Raji (cell line): ENCODE measurements around the gene NLGN2.

Experiments
- POLR2A ChIP-seq: IDR thresholded peaks from 2 replicates; pipeline ENCODE4 v1.6.1; 2011; ENCODE audit warnings: low read depth, low read length, control low read depth; ENCODE audit not compliant: insufficient read depth

Gene NLGN2

GRCh38 chr17:7419819-7420610 is 12.4 kb downstream of the NLGN2 start, which contains the start of gene SPEM1:
Gene SPEM1 (plus strand): TSS chr17:7420324. CDS start chr17:7420385, 61 bp downstream.
- no peak for TF ChIP-seq POLR2A

- no peak for TF ChIP-seq POLR2A
Measured at GRCh38 chr17:7421186-7421585, 13.5 kb downstream of the NLGN2 start.

GRCh38 chr17:7423679-7424078 is 16.0 kb downstream of the NLGN2 start:
- TF ChIP-seq POLR2A: no peak

GRCh38 chr17:7425316-7425715 is 17.7 kb downstream of the NLGN2 start, which contains the start of gene SPEM2:
Gene SPEM2 (plus strand): TSS chr17:7425616. CDS start chr17:7425689, 73 bp downstream.
- no peak for TF ChIP-seq POLR2A

GRCh38 chr17:7425756-7426155 is 18.1 kb downstream of the NLGN2 start:
- TF ChIP-seq POLR2A: no peak

GRCh38 chr17:7426203-7426863 is 18.7 kb downstream of the NLGN2 start:
- no peak for TF ChIP-seq POLR2A

GRCh38 chr17:7426896-7427489 is 19.3 kb downstream of the NLGN2 start:
- TF ChIP-seq POLR2A: no peak

GRCh38 chr17:7427549-7427948 is 19.9 kb downstream of the NLGN2 start:
- no peak for TF ChIP-seq POLR2A

- no peak for TF ChIP-seq POLR2A
Measured at GRCh38 chr17:7428557-7428956, 20.9 kb downstream of the NLGN2 start, which contains the start of gene SPEM3. Gene SPEM3 (plus strand): TSS chr17:7428857. CDS start chr17:7428903, 46 bp downstream.

GRCh38 chr17:7429722-7430121 is 22.1 kb downstream of the NLGN2 start:
- no peak for TF ChIP-seq POLR2A

- TF ChIP-seq POLR2A: no peak
Measured at GRCh38 chr17:7431231-7431630, 23.6 kb downstream of the NLGN2 start.

GRCh38 chr17:7432296-7432695 is 24.7 kb downstream of the NLGN2 start:
- no peak for TF ChIP-seq POLR2A

GRCh38 chr17:7435676-7436555 is 28.3 kb downstream of the NLGN2 start:
- no peak for TF ChIP-seq POLR2A

- TF ChIP-seq POLR2A: 0 out of 2 replicates have a peak, but pooled peaks have one; percentile 42
Measured at GRCh38 chr17:7436556-7437368, 29.1 kb downstream of the NLGN2 start.
